ENCODE results near the gene WDCP. TPM values are rescaled to one million over a fixed set of nuclear protein-coding genes. Genes with fewer than 3 reads are reported as not detected.

Gene WDCP
- total RNA-seq, 1 donor from 2014 or later, result 43.9 TPM

GRCh38 chr2:24054366-24055010 lies 7.3 kb upstream of the WDCP start:
- Mint-ChIP-seq H3K36me3 (ENCODE audit: low read depth) (no peaks in the 10 kb centered on the region), H3K4me1 (no peaks in the 10 kb centered on the region), H3K27ac (ENCODE audit: unreplicated experiment) (no peak overlapping the region), H3K27me3 (ENCODE audit: low read depth) (no peaks in the 10 kb centered on the region), H3K4me3 (no peak overlapping the region), H3K9me3 (no peaks in the 10 kb centered on the region)
- no peak for TF ChIP-seq CTCF (conservative IDR thresholded peaks at IDR 0.05)
- DNase-seq (ENCODE audit: low read depth, low spot score), result no peak

- TF ChIP-seq CTCF (conservative IDR thresholded peaks at IDR 0.05), result no peak
- no peak overlapping the region for H3K27ac Mint-ChIP-seq (ENCODE audit: unreplicated experiment)
These were observed 5.8 kb upstream of the WDCP start for GRCh38 chr2:24052951-24053350.

GRCh38 chr2:24051833-24052232 lies 4.6 kb upstream of the WDCP start:
- Mint-ChIP-seq H3K27ac (ENCODE audit: unreplicated experiment) (no peak overlapping the region), H3K4me1 (peaks cover 11% of the 10 kb centered on the region)
- DNase-seq (ENCODE audit: low read depth, low spot score), result no peak

More at GRCh38 chr2:24052951-24053350, 5.8 kb upstream of the WDCP start:
- Mint-ChIP-seq H3K4me1 (no peaks in the 10 kb centered on the region), H3K9me3 (no peaks in the 10 kb centered on the region), H3K27me3 (ENCODE audit: low read depth) (no peaks in the 10 kb centered on the region), H3K36me3 (ENCODE audit: low read depth) (no peaks in the 10 kb centered on the region), H3K4me3 (no peak overlapping the region)
- DNase-seq (ENCODE audit: low read depth, low spot score), result no peak

GRCh38 chr2:24050041-24050979 lies 3.1 kb upstream of the WDCP start:
- Mint-ChIP-seq H3K9me3 (no peaks in the 10 kb centered on the region), H3K36me3 (ENCODE audit: low read depth) (no peaks in the 10 kb centered on the region), H3K4me1 (peaks cover 20% of the 10 kb centered on the region), H3K27ac (ENCODE audit: unreplicated experiment) (no peak overlapping the region), H3K27me3 (ENCODE audit: low read depth) (no peaks in the 10 kb centered on the region), H3K4me3 (no peak overlapping the region)
- TF ChIP-seq CTCF (conservative IDR thresholded peaks at IDR 0.05), result no peak
- peak; percentile 36 for DNase-seq (ENCODE audit: low read depth, low spot score)

More at GRCh38 chr2:24051833-24052232, 4.6 kb upstream of the WDCP start:
- Mint-ChIP-seq H3K9me3 (no peaks in the 10 kb centered on the region), H3K36me3 (ENCODE audit: low read depth) (no peaks in the 10 kb centered on the region), H3K4me3 (no peak overlapping the region), H3K27me3 (ENCODE audit: low read depth) (no peaks in the 10 kb centered on the region)
- TF ChIP-seq CTCF (conservative IDR thresholded peaks at IDR 0.05), result no peak

GRCh38 chr2:24049485-24050021 lies 2.4 kb upstream of the WDCP start, which contains the start of gene FKBP1B:
Gene FKBP1B, plus strand, starts transcription at chr2:24049741. Its CDS starts 109 bp downstream, at chr2:24049850.
- H3K4me3 Mint-ChIP-seq, result no peak within 1 kb of the TSS
- H3K27me3 Mint-ChIP-seq (ENCODE audit: low read depth), result no peaks in the 10 kb centered on the region
- no peaks in the 10 kb centered on the region for H3K36me3 Mint-ChIP-seq (ENCODE audit: low read depth)
- peaks cover 26% of the 10 kb centered on the region for H3K4me1 Mint-ChIP-seq
- H3K27ac Mint-ChIP-seq (ENCODE audit: unreplicated experiment), result no peak within 1 kb of the TSS
- H3K9me3 Mint-ChIP-seq, result no peaks in the 10 kb centered on the region
- peak; percentile 73 for DNase-seq (ENCODE audit: low read depth, low spot score)
- no peak for TF ChIP-seq CTCF (conservative IDR thresholded peaks at IDR 0.05)
